Hematopoietic multipotent progenitor cell treated with erythropoietin and hydrocortisone succinate and interleukin-3 and kit ligand, for 15 days (in vitro differentiated cells): ENCODE measurements around the gene PDK2.
"Not testable (repeated sequence)": the region's sequence is repeated elsewhere in the genome, so short reads cannot be mapped to it uniquely, and the experiment has no call there.

Experiments
- DNase-seq: peaks from one replicate; pipeline ENCODE4 v3.0.0-alpha.2; 2015; ENCODE audit warnings: low spot score

PDK2 gene

GRCh38 chr17:50058296-50058953 lies 36.7 kb upstream of the PDK2 start:
- no peak for DNase-seq

DNA sequence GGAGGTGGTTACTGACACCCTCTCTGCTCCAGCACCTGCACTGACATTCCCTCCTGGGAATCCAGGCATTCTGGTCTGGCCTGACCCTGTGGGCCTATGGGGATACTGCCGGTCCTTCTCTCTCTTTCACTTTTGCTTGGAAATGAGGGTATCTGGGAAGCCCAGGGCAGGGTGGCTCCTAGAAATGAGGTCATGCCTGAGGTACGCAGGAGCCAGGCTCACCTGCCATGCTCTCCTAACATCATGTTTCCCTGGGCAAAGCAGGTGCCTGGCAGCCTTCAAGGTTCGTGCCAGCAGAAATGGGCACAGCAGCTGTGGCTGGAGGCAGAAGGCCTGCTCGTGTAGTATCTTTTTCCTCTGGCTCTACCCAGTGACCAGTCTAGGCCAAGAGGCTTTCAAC lies 35.9 kb upstream of the PDK2 start:
- no peak for DNase-seq

DNA sequence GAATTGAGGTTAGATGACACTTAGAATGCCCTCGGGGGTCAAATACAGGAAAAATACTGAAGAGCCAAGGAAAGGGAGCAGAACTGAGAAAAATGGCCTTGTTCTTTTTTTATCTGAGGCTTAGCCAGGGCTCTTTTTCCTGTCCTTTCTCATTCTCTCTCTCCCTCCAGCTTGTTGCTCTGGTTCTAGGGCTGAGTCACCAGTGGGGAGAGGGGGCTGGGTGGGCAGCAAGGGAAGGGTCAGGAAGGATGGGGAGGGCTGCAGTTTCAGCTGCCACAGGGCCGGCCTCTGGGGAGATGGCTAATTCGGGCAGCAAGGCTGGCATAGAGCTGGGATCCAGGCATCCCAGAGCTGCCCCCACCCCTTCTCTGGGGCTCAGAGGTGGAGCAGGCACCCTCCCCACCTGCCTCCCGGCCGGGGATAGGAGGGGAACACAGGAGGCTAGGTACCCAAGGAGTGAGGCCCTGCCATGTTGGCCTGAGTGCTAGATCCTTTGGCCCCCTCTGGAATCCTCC lies 35.3 kb upstream of the PDK2 start:
- DNase-seq = no peak

DNA sequence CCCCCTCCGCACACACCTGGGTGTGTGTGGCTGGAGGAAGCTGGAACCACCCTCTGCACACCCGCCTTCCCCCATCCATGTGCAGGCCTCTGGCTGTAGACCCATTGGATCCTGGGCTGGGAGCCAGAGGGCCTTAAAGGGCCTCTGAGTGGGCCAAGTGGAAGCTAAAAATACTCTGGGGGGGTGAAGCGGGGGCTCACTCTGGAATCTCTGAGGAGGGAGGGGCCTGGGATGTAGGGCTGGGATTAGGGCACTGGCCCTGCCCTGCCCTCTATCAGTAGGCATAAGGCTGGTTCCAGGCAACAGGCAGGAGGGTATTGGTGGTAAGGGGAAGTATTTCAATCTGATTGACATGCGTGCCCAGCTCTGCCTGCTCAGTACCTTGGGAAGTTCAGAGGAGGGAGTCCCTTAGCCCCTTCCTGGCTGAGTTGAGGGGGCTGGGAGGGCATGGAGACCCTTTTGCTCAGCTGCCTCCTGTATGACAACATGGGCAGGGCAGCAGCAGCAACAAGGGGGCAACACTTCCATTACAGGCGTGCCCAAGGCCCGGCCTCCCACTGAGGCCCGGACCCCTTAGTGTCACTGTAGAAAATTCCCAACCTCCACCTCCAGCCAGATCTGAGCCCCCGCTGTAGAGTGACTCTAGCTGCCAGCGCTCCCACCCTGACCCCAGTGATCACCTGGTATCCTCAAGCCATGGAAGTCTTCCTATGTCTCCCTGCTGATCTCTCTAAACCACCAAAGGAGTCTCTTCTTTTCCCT lies 34.0 kb upstream of the PDK2 start:
- no peak for DNase-seq

- not testable (repeated sequence) for DNase-seq
Measured at GRCh38 chr17:50061713-50062045, 33.5 kb upstream of the PDK2 start.

DNA sequence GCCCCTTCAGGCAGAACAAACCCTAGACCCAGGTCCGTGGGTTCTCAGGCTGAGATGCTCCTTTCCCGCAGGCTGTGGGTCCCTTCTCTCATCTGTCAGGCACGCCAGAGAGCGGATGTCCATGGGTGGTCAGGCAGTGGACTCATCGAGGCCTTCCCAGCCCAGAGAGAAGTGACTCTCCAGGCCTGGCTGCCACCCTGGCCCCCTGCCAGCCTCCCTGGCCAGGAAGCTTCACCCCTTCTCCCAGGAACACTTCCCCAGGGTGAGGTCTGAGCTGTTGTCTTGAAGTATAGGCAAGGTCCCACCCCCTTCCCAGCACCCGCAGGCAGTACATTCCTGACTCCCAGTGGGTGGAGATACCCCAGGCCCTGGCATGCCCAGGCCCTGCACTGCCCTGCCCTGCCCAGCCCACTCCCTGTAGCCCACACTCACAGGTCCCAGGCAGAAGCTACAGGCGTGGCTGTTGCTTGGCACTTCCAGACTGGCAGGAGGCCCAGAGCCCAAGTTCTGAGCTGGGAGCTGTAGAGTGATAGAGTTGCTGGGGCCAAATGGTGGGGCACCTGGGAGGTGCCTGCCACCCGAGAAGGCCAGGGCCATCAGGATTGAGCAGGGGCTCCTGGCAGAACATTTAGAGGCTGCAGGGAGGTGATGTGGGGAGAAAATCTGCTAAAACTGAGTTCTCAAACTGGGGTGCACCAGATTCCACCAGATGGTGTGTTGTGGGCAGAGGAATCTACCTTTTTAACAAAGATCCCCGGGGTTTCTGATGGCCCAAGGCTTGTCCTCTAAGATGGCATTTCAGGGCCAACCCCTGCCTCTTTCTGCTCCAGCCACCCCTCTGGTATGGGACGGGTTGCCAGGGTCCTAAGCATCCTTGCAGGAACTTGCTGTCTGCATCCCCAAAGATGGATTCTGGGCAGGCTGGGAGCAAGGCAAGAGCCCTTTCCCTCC lies 32.6 kb upstream of the PDK2 start:
- no peak for DNase-seq

- DNase-seq = no peak
Measured at GRCh38 chr17:50063561-50064252, 31.4 kb upstream of the PDK2 start.

DNA sequence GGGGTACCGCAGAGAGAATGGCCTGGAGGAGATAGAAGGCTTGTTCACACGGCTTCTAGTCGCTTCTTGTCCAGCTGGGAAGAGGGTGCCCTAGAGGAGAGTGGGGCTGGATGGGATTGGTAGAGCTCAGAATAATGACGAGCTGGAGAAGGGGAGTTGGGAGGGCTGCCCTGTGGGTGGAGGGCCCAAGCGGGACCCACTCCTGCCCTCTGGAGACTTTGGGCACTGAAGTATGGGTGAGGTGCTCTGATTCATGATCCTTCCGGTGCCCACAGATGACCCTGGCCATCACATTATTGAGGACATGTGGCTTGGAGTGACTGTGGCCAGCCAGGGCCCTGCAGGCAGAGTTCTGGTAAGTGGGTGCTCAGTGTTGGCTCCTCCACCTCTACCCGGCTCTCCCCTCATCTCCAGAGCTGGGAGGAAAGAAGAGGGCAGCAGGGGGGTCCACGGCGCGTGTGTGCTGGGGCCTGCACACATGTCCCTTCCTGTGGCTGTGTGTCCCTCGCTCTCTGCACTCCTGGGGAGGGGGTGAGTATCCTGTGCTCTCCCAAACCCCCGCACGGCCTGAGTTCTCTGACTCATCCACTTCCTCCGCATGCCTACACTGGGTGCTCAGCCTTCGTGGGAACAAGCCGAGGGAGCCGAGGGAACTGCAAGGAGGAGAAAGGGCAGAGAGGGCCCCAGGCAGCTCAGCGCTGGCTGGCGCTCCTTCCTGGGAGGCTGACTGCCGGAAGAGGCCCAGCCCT lies 30.7 kb upstream of the PDK2 start:
- DNase-seq = no peak

DNA sequence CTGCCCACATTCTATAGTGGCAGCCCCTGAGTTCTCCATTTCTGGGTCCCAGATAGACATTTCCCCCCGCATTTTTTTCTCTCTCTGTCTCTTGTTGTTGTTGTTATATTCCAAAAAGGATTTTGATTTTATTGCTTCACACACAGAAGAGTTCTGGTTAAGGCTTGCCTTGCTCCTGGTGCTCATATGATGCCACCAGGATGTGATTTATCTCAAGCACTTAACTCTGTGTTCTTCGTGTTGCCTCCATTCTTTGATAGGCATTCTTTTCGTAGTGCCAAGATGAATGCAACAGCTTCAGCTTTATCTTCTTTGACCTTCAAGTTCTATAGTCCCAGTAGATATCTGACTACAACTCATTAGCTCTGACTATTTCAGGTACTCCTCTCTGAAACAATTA lies 30.1 kb upstream of the PDK2 start:
- DNase-seq = no peak

DNA sequence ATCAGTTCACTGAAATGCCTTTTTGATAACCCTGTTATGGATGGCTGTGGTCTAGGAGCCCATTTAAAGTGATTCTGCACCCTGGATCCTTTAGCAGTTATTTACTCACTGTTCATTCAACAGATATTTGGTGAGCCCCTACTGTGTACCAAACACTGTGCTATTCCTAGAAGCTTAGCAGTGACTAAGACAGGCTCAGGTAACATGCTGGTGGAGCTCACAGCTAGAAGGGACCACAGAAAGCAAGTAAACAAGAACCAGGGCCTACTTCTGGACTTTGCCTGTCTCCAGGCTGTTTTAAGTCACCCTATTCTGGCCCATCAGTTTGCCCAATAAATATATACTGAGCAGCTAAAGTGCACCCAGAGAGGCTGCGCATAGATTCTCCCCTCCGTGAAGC lies 28.2 kb upstream of the PDK2 start:
- no peak for DNase-seq

DNA sequence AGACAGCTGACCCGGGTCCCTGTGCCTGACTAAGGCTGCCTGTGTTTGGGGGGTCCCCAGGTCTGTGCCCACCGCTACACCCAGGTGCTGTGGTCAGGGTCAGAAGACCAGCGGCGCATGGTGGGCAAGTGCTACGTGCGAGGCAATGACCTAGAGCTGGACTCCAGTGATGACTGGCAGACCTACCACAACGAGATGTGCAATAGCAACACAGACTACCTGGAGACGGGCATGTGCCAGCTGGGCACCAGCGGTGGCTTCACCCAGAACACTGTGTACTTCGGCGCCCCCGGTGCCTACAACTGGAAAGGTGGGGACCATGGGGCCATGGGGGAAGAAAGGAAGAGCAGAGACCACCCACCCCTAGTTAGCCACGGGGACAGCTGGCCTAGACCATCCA lies 27.2 kb upstream of the PDK2 start:
- no peak for DNase-seq

- DNase-seq = no peak
Measured at GRCh38 chr17:50070908-50071680, 24.1 kb upstream of the PDK2 start.

GRCh38 chr17:50071692-50072091 lies 23.5 kb upstream of the PDK2 start:
- DNase-seq = no peak

DNA sequence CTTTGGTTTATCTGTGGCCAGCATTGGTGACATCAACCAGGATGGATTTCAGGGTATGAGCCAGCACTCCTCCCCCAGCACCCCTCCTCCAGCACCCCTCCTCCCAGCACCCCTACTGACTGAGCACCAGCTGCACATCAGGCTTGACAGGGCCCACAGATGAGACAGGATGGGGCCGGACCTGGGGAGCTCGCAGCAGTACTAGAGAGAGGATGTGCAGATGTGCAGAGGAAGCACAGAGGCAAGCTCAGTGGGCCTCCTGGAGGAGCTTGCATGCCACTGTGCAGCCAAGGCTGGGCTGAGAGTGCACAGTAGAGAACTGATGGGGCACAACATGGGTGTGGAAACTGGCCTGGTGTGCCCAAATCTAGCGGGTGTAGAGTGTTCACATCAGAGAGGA lies 23.0 kb upstream of the PDK2 start:
- no peak for DNase-seq

DNA sequence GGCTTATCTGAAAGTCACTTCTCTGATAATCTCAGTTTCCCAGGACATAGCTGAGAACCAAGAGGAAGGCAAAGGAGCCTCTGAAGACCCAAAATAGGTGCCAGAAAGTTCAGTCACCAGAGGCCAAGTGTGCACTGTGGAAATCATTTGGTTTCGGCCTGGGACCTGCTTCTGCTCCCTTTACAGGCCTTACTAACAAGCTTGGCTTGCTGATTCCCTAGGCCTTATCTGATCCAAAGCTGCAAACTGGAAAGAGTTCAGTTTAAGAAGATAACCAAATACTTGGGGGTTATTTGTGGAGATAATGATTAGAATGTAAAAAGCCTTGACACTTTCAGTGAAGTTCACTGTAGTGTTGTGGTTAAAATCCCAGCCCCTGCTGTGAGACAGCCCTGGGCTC lies 22.2 kb upstream of the PDK2 start:
- DNase-seq = no peak

GRCh38 chr17:50074227-50074626 lies 20.9 kb upstream of the PDK2 start:
- no peak for DNase-seq

DNA sequence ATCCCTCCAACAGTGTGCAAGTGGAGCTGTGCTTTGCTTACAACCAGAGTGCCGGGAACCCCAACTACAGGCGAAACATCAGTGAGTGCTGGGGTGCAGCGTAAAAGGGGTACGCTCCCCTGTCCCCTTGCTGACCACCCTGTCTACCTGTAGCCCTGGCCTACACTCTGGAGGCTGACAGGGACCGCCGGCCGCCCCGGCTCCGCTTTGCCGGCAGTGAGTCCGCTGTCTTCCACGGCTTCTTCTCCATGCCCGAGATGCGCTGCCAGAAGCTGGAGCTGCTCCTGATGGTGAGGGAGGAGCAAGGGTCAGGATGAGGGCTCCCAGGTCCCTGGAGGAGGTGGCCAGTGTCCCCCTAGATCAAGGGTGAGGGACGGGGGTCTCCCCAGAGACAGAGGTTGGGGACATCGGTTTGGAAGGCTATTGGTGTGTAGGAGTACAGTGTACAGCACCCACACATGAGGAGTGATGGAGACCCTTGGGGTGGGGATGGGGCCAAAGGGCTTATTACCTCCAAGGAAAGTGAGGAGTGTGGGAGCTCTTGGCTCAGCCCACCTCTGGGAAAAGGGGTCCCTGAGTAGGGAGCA lies 19.6 kb upstream of the PDK2 start:
- DNase-seq = no peak

GRCh38 chr17:50076221-50076590 lies 18.9 kb upstream of the PDK2 start:
- DNase-seq = no peak

DNA sequence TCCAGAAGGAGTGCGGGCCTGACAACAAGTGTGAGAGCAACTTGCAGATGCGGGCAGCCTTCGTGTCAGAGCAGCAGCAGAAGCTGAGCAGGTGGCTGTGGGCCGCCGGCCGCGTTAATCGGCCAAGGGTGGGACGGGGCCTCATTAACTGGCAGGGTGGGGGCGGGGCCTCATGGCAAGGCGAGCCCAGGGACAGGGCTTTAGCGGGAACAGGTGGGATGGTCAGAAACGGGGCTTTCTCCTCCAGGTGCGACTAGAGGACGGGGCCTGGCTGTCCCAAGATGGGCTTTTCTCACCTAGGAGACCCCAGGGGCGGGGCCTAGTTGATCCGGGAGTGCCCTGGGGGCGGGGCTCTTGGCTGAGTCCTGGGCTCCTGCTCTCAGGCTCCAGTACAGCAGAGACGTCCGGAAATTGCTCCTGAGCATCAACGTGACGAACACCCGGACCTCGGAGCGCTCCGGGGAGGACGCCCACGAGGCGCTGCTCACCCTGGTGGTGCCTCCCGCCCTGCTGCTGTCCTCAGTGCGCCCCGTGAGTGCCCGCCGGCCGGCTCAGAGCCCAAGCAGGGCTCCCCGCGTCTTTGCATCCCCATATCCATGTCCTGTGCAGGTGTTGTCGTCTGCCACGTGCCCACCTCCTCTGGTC lies 18.4 kb upstream of the PDK2 start:
- DNase-seq = no peak

DNA sequence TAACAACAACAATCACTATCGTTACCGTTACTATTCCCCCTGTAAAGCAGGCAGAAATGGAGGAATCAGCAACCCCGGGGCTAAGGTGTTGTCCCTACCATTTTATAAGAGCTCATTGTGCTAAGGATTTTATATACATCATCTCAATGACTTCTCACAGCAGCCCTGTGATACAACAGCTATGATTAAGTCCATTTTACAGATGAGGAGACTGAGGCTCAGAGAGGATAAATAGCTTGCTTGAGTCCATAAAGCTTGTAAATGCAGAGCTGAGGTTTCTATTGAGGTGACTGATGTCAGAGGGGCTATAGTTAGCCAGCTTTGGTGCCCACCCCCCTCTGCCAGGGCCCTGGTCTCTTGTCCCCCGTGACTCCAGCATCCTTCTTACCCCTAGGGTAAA lies 16.7 kb upstream of the PDK2 start:
- DNase-seq = no peak
